HG03439 (cell line): Measurements from ENCODE around the gene ITPKC.

Experiments used
- ATAC-seq: cut with Tn5 transposase; IDR thresholded peaks from one replicate; pipeline ENCODE4 v1.9.1; 2021; ENCODE audit warnings: mild to moderate bottlenecking, moderate library complexity; ENCODE audit not compliant: unreplicated experiment

Gene ITPKC

GRCh38 chr19:40786060-40787037 lies 69.4 kb downstream of the ITPKC start:
- no peak for ATAC-seq
